Stomach (tissue), 4 donors: Measurements from ENCODE around the gene JMJD1C.

Source experiments
- POLR2A ChIP-seq, 4 donors: fragments of 450-650 bp; IDR thresholded peaks; one replicate each; pipeline ENCODE4 v1.6.1; 2016; ENCODE audit warnings: antibody characterized with exemption in 4 of 4, control low read depth in 2 of 4, mild to moderate bottlenecking in 1 of 4, moderate library complexity in 1 of 4
- TF ChIP-seq, protein P1 (sequence below), 7 experiments: fragments of 450-650 bp in 4 of 7; fragments of 200-600 bp in 3 of 7; sonication (generic) in 3 of 7; IDR thresholded peaks; one replicate each; pipeline ENCODE4 v1.5.1; 2016 to 2019; ENCODE audit warnings: antibody characterized with exemption in 7 of 7, control low read depth in 2 of 7, mild to moderate bottlenecking in 1 of 7

DNA sequence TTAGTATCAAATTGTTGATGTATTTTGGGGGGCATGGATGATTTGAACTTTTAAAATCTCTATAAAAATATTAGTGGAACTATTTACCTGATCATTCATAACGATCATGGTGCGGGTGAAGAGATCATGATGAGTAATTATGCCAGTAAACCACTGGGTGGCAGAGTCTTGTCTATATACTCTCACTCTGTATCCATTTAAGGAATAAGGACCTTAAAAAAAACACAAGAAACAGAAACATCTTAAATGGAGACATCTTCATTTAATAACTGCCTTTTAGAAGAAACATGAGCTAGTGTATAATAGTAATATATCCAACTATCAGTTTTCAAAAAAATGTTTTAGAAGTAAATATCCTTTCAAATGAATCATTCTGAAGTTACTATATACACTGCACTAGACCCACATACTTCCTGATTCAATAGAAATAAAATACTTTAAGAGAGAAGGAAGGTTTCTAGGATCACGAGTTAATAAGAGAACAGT lies 248.6 kb downstream of the JMJD1C start:
- TF ChIP-seq, protein P1, sequence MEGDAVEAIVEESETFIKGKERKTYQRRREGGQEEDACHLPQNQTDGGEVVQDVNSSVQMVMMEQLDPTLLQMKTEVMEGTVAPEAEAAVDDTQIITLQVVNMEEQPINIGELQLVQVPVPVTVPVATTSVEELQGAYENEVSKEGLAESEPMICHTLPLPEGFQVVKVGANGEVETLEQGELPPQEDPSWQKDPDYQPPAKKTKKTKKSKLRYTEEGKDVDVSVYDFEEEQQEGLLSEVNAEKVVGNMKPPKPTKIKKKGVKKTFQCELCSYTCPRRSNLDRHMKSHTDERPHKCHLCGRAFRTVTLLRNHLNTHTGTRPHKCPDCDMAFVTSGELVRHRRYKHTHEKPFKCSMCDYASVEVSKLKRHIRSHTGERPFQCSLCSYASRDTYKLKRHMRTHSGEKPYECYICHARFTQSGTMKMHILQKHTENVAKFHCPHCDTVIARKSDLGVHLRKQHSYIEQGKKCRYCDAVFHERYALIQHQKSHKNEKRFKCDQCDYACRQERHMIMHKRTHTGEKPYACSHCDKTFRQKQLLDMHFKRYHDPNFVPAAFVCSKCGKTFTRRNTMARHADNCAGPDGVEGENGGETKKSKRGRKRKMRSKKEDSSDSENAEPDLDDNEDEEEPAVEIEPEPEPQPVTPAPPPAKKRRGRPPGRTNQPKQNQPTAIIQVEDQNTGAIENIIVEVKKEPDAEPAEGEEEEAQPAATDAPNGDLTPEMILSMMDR (IDR thresholded peaks at IDR 0.05) = peak in 5 of 7 experiments; percentile 51 to 73 (median 57)
- TF ChIP-seq POLR2A (IDR thresholded peaks at IDR 0.05) = no peak
